H1 (cell line): ENCODE data around the gene PLGRKT.

Source experiments
- BACH1 ChIP-seq: IDR thresholded peaks from 2 replicates; pipeline ENCODE4 v1.6.1; 2012; ENCODE audit warnings: low read length, improper control_type of control experiment
- BRCA1 ChIP-seq: IDR thresholded peaks from 2 replicates; pipeline ENCODE4 v1.6.1; 2012; ENCODE audit warnings: low read depth, low read length, improper control_type of control experiment
- CTCF ChIP-seq, 3 experiments: IDR thresholded peaks; 1 replicate in 2 of 3; 2 replicates in 1 of 3; pipeline versions ENCODE4 v1.5.1 to v1.6.1; 2011; ENCODE audit warnings: low read length in 3 of 3, mild to moderate bottlenecking in 3 of 3, inconsistent platforms in 2 of 3, low read depth in 1 of 3, moderate library complexity in 1 of 3; ENCODE audit not compliant: insufficient read depth in 1 of 3; ENCODE audit errors: control extremely low read depth in 1 of 3
- JUN ChIP-seq: IDR thresholded peaks from 2 replicates; pipeline ENCODE4 v1.6.1; 2011; ENCODE audit warnings: low read depth, mild to moderate bottlenecking, improper control_type of control experiment, low read length
- JUND ChIP-seq: IDR thresholded peaks from 2 replicates; pipeline ENCODE4 v1.6.1; 2011; ENCODE audit warnings: mild to moderate bottlenecking, improper control_type of control experiment, low read length
- MAX ChIP-seq: IDR thresholded peaks from 2 replicates; pipeline ENCODE4 v1.6.1; 2012; ENCODE audit warnings: inconsistent platforms
- POLR2A ChIP-seq, 2 experiments: IDR thresholded peaks; 1 replicate in 1 of 2; 2 replicates in 1 of 2; pipeline ENCODE4 v1.6.1; 2011; ENCODE audit warnings: low read depth in 2 of 2, low read length in 2 of 2, mild to moderate bottlenecking in 2 of 2; ENCODE audit errors: control extremely low read depth in 1 of 2
- POLR2AphosphoS5 ChIP-seq: IDR thresholded peaks from 2 replicates; pipeline ENCODE4 v1.6.1; 2011; ENCODE audit warnings: low read depth, low read length
- RAD21 ChIP-seq, 2 experiments: IDR thresholded peaks in 1 of 2; conservative IDR thresholded peaks in 1 of 2; 2 replicates each; pipeline ENCODE4 v1.6.1; 2011; ENCODE audit warnings: low read depth in 2 of 2, low read length in 2 of 2, improper control_type of control experiment in 1 of 2, inconsistent platforms in 1 of 2, mild to moderate bottlenecking in 1 of 2, moderate library complexity in 1 of 2
- SIN3A ChIP-seq, 2 experiments: IDR thresholded peaks in 1 of 2; conservative IDR thresholded peaks in 1 of 2; 2 replicates each; pipeline ENCODE4 v1.6.1; 2011 to 2012; ENCODE audit warnings: low read length in 2 of 2, improper control_type of control experiment in 1 of 2, low read depth in 1 of 2, mild to moderate bottlenecking in 1 of 2
- TAF1 ChIP-seq: IDR thresholded peaks from 2 replicates; pipeline ENCODE4 v1.6.1; 2011; ENCODE audit warnings: mild to moderate bottlenecking, low read depth, low read length
- USF2 ChIP-seq: IDR thresholded peaks from 2 replicates; pipeline ENCODE4 v1.6.1; 2011; ENCODE audit warnings: low read length, improper control_type of control experiment
- ZNF274 ChIP-seq: IDR thresholded peaks from 2 replicates; pipeline ENCODE4 v1.7.0; 2012; ENCODE audit warnings: low read length, borderline replicate concordance; ENCODE audit errors: extremely low read depth

GRCh38 chr9:5326893-5327548, 110.7 kb downstream of the PLGRKT start:
- TF ChIP-seq CTCF (IDR thresholded peaks at IDR 0.05; ENCODE audit: control extremely low read depth in 1 of 3, insufficient read depth in 1 of 3, low read depth in 1 of 3, low read length in 3 of 3) (0 out of 4 replicates have a peak, but pooled peaks of 1 of the 3 experiments have one; percentile 11), POLR2A (IDR thresholded peaks at IDR 0.05; ENCODE audit: control extremely low read depth in 1 of 2, low read depth in 2 of 2, low read length in 2 of 2) (no peak), MAX (no peak), POLR2AphosphoS5 (no peak; the same call in 1 of the 2 replicates), ZNF274 (no peak), JUN (no peak), BRCA1 (no peak), RAD21 (IDR thresholded peaks at IDR 0.05 in 1 of 2, conservative IDR thresholded peaks at IDR 0.05 in 1 of 2; ENCODE audit: low read depth in 2 of 2, low read length in 2 of 2) (0 out of 4 replicates have a peak, but pooled peaks of 1 of the 2 experiments have one; percentile 16), JUND (no peak), BACH1 (no peak), TAF1 (0 out of 2 replicates have a peak, but pooled peaks have one; percentile 42), USF2 (no peak), SIN3A (conservative IDR thresholded peaks at IDR 0.05 in 1 of 2, IDR thresholded peaks at IDR 0.05 in 1 of 2; ENCODE audit: low read depth in 1 of 2, low read length in 2 of 2) (no peak)
